GM23338 (cell line): ENCODE results near the gene AGBL4. TPM values are rescaled to one million over a fixed set of nuclear protein-coding genes. Genes with fewer than 3 reads are reported as not detected.

ENCODE experiments used
- ATAC-seq: fragments of 200-7000 bp; cut with Tn5 transposase; 3 replicates; pipeline ENCODE4 v1.9.1; 2020
- DNase-seq: peaks from one replicate; pipeline ENCODE4 v3.0.0-alpha.2; 2015; ENCODE audit warnings: low spot score
- H2AFZ ChIP-seq: fragments of 200-600 bp; sonication (generic); 2 replicates; pipeline ENCODE4 v1.8.0; 2016; ENCODE audit warnings: antibody characterized with exemption, mild to moderate bottlenecking, moderate library complexity
- H3F3A ChIP-seq: fragments of 200-600 bp; sonication (generic); replicated peaks from 2 replicates; pipeline ENCODE4 v1.8.0; 2017; ENCODE audit warnings: antibody characterized with exemption, mixed run types, low read depth
- H3K27ac ChIP-seq: fragments of 200-600 bp; sonication (generic); 2 replicates; pipeline ENCODE4 v1.6.1; 2016; ENCODE audit warnings: low read depth
- H3K27me3 ChIP-seq: fragments of 200-600 bp; sonication (generic); 2 replicates; pipeline ENCODE4 v1.8.0; 2016; ENCODE audit warnings: mild to moderate bottlenecking, mixed run types, moderate library complexity; ENCODE audit not compliant: insufficient read depth
- H3K36me3 ChIP-seq: fragments of 200-600 bp; sonication (generic); 2 replicates; pipeline ENCODE4 v1.8.0; 2016; ENCODE audit warnings: mild to moderate bottlenecking; ENCODE audit not compliant: insufficient read depth
- H3K4me1 ChIP-seq: fragments of 200-600 bp; sonication (generic); 2 replicates; pipeline ENCODE4 v1.8.0; 2016; ENCODE audit warnings: mild to moderate bottlenecking, moderate library complexity; ENCODE audit not compliant: insufficient read depth
- H3K4me2 ChIP-seq: fragments of 200-600 bp; sonication (generic); 2 replicates; pipeline ENCODE4 v1.7.1; 2017; ENCODE audit warnings: mixed run types
- H3K4me3 ChIP-seq: fragments of 200-600 bp; sonication (generic); 2 replicates; pipeline ENCODE4 v1.6.1; 2016; ENCODE audit warnings: mixed run types
- H3K79me2 ChIP-seq: fragments of 200-600 bp; sonication (generic); replicated peaks from 2 replicates; pipeline ENCODE4 v1.8.0; 2017; ENCODE audit warnings: mild to moderate bottlenecking; ENCODE audit not compliant: insufficient read depth
- H3K9me2 ChIP-seq: fragments of 200-600 bp; sonication (generic); 2 replicates; pipeline ENCODE4 v1.8.0; 2017; ENCODE audit not compliant: insufficient read depth
- H4K20me1 ChIP-seq: fragments of 200-600 bp; sonication (generic); replicated peaks from 2 replicates; pipeline ENCODE4 v1.8.0; 2017; ENCODE audit warnings: mild to moderate bottlenecking; ENCODE audit not compliant: insufficient read depth
- H3K27ac Mint-ChIP-seq: 2 replicates; pipeline ENCODE4 v1.8.0; 2020; ENCODE audit warnings: inconsistent platforms, mild to moderate bottlenecking, moderate library complexity, mixed read lengths
- H3K27me3 Mint-ChIP-seq: 3 replicates; pipeline ENCODE4 v1.8.0; 2022; ENCODE audit warnings: low read depth, mild to moderate bottlenecking, moderate library complexity, mixed read lengths, inconsistent platforms; ENCODE audit not compliant: insufficient read depth, poor library complexity
- H3K36me3 Mint-ChIP-seq: 3 replicates; pipeline ENCODE4 v1.8.0; 2021; ENCODE audit warnings: low read depth, mild to moderate bottlenecking, inconsistent platforms, moderate library complexity, mixed read lengths
- H3K4me1 Mint-ChIP-seq: 3 replicates; pipeline ENCODE4 v1.8.0; 2020; ENCODE audit warnings: mild to moderate bottlenecking, inconsistent platforms, mixed read lengths
- H3K4me3 Mint-ChIP-seq: 3 replicates; pipeline ENCODE4 v1.8.0; 2021; ENCODE audit warnings: moderate library complexity, mild to moderate bottlenecking, inconsistent platforms, mixed read lengths
- H3K9me3 Mint-ChIP-seq: 3 replicates; pipeline ENCODE4 v1.8.0; 2020; ENCODE audit warnings: moderate library complexity, mild to moderate bottlenecking, inconsistent platforms, mixed read lengths
- ETS1 ChIP-seq: IDR thresholded peaks from 2 replicates; pipeline ENCODE4 v1.6.1; 2016; ENCODE audit warnings: antibody characterized with exemption
- EZH2 ChIP-seq: fragments of 200-600 bp; sonication (generic); IDR thresholded peaks from one replicate; pipeline ENCODE4 v1.8.0; 2017; ENCODE audit warnings: antibody characterized with exemption, mild to moderate bottlenecking, low read depth; ENCODE audit not compliant: unreplicated experiment
- EZH2phosphoT487 ChIP-seq: fragments of 200-600 bp; sonication (generic); IDR thresholded peaks from one replicate; pipeline ENCODE4 v1.8.1; 2018; ENCODE audit warnings: antibody characterized with exemption; ENCODE audit not compliant: unreplicated experiment
- POLR2AphosphoS5 ChIP-seq: IDR thresholded peaks from 2 replicates; pipeline ENCODE4 v1.6.1; 2016; ENCODE audit warnings: antibody characterized with exemption, low read depth
- polyA plus RNA-seq: library from polyadenylated mRNA; unstranded; fragments of >200 nt; fragmentation: Nextera tagmentation; extraction: Ambion mirVana; gene quantifications from 2 replicates; pipeline ENCODE4 v1.2.1, GENCODE V29; 2016
- total RNA-seq: library from RNA; depleted of rRNA; stranded (reverse); fragments of >200 nt; shearing (Covaris generic); gene quantifications from 2 replicates; pipeline ENCODE4 v1.2.3, GENCODE V29; 2014
- TF ChIP-seq, protein P1 (sequence below): fragments of 250-450 bp; sonication (Bioruptor Pico); IDR thresholded peaks from 2 replicates; pipeline ENCODE4 v1.5.0; 2020; ENCODE audit warnings: mild to moderate bottlenecking, moderate library complexity
- TF ChIP-seq, protein P2 (sequence below), 2 experiments: fragments of 200-600 bp in 1 of 2; sonication (generic) in 1 of 2; conservative IDR thresholded peaks; 2 replicates each; pipeline versions ENCODE4 v1.5.1 to v1.6.1; 2016 to 2017; ENCODE audit warnings: antibody characterized with exemption in 2 of 2, low read depth in 2 of 2, mild to moderate bottlenecking in 2 of 2, moderate library complexity in 1 of 2
- TF ChIP-seq, protein P3 (sequence below): IDR thresholded peaks from one replicate; pipeline ENCODE4 v1.6.1; 2018; ENCODE audit warnings: antibody characterized with exemption; ENCODE audit not compliant: unreplicated experiment

Gene AGBL4
- total and polyA plus RNA-seq, 2 experiments from 2014 or later = 0.91 to 1.5 TPM

GRCh38 chr1:48767975-48768510 lies 1255.7 kb downstream of the AGBL4 start (continued):
- TF ChIP-seq, protein P1, sequence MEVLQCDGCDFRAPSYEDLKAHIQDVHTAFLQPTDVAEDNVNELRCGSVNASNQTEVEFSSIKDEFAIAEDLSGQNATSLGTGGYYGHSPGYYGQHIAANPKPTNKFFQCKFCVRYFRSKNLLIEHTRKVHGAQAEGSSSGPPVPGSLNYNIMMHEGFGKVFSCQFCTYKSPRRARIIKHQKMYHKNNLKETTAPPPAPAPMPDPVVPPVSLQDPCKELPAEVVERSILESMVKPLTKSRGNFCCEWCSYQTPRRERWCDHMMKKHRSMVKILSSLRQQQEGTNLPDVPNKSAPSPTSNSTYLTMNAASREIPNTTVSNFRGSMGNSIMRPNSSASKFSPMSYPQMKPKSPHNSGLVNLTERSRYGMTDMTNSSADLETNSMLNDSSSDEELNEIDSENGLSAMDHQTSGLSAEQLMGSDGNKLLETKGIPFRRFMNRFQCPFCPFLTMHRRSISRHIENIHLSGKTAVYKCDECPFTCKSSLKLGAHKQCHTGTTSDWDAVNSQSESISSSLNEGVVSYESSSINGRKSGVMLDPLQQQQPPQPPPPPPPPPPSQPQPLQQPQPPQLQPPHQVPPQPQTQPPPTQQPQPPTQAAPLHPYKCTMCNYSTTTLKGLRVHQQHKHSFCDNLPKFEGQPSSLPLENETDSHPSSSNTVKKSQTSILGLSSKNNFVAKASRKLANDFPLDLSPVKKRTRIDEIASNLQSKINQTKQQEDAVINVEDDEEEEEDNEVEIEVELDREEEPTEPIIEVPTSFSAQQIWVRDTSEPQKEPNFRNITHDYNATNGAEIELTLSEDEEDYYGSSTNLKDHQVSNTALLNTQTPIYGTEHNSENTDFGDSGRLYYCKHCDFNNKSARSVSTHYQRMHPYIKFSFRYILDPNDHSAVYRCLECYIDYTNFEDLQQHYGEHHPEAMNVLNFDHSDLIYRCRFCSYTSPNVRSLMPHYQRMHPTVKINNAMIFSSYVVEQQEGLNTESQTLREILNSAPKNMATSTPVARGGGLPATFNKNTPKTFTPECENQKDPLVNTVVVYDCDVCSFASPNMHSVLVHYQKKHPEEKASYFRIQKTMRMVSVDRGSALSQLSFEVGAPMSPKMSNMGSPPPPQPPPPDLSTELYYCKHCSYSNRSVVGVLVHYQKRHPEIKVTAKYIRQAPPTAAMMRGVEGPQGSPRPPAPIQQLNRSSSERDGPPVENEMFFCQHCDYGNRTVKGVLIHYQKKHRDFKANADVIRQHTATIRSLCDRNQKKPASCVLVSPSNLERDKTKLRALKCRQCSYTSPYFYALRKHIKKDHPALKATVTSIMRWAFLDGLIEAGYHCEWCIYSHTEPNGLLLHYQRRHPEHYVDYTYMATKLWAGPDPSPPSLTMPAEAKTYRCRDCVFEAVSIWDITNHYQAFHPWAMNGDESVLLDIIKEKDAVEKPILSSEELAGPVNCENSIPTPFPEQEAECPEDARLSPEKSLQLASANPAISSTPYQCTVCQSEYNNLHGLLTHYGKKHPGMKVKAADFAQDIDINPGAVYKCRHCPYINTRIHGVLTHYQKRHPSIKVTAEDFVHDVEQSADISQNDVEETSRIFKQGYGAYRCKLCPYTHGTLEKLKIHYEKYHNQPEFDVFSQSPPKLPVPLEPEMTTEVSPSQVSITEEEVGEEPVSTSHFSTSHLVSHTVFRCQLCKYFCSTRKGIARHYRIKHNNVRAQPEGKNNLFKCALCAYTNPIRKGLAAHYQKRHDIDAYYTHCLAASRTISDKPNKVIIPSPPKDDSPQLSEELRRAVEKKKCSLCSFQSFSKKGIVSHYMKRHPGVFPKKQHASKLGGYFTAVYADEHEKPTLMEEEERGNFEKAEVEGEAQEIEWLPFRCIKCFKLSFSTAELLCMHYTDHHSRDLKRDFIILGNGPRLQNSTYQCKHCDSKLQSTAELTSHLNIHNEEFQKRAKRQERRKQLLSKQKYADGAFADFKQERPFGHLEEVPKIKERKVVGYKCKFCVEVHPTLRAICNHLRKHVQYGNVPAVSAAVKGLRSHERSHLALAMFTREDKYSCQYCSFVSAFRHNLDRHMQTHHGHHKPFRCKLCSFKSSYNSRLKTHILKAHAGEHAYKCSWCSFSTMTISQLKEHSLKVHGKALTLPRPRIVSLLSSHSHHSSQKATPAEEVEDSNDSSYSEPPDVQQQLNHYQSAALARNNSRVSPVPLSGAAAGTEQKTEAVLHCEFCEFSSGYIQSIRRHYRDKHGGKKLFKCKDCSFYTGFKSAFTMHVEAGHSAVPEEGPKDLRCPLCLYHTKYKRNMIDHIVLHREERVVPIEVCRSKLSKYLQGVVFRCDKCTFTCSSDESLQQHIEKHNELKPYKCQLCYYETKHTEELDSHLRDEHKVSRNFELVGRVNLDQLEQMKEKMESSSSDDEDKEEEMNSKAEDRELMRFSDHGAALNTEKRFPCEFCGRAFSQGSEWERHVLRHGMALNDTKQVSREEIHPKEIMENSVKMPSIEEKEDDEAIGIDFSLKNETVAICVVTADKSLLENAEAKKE (CRISPR knock-in tag) = no peak
- no peak for TF ChIP-seq POLR2AphosphoS5

- Histone ChIP-seq H3K4me1 (no peaks in the 10 kb centered on the region), H4K20me1 (no peaks in the 10 kb centered on the region; the same call in 1 of the 2 replicates)
- TF ChIP-seq, protein P2, sequence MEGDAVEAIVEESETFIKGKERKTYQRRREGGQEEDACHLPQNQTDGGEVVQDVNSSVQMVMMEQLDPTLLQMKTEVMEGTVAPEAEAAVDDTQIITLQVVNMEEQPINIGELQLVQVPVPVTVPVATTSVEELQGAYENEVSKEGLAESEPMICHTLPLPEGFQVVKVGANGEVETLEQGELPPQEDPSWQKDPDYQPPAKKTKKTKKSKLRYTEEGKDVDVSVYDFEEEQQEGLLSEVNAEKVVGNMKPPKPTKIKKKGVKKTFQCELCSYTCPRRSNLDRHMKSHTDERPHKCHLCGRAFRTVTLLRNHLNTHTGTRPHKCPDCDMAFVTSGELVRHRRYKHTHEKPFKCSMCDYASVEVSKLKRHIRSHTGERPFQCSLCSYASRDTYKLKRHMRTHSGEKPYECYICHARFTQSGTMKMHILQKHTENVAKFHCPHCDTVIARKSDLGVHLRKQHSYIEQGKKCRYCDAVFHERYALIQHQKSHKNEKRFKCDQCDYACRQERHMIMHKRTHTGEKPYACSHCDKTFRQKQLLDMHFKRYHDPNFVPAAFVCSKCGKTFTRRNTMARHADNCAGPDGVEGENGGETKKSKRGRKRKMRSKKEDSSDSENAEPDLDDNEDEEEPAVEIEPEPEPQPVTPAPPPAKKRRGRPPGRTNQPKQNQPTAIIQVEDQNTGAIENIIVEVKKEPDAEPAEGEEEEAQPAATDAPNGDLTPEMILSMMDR (conservative IDR thresholded peaks at IDR 0.05; ENCODE audit: low read depth in 2 of 2) = no peak
- TF ChIP-seq EZH2phosphoT487 (no peak), EZH2 (no peak), ETS1 (no peak)
- TF ChIP-seq, protein P3, sequence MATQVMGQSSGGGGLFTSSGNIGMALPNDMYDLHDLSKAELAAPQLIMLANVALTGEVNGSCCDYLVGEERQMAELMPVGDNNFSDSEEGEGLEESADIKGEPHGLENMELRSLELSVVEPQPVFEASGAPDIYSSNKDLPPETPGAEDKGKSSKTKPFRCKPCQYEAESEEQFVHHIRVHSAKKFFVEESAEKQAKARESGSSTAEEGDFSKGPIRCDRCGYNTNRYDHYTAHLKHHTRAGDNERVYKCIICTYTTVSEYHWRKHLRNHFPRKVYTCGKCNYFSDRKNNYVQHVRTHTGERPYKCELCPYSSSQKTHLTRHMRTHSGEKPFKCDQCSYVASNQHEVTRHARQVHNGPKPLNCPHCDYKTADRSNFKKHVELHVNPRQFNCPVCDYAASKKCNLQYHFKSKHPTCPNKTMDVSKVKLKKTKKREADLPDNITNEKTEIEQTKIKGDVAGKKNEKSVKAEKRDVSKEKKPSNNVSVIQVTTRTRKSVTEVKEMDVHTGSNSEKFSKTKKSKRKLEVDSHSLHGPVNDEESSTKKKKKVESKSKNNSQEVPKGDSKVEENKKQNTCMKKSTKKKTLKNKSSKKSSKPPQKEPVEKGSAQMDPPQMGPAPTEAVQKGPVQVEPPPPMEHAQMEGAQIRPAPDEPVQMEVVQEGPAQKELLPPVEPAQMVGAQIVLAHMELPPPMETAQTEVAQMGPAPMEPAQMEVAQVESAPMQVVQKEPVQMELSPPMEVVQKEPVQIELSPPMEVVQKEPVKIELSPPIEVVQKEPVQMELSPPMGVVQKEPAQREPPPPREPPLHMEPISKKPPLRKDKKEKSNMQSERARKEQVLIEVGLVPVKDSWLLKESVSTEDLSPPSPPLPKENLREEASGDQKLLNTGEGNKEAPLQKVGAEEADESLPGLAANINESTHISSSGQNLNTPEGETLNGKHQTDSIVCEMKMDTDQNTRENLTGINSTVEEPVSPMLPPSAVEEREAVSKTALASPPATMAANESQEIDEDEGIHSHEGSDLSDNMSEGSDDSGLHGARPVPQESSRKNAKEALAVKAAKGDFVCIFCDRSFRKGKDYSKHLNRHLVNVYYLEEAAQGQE = no peak
These were observed 1258.4 kb downstream of the AGBL4 start for GRCh38 chr1:48765335-48765734.

More at GRCh38 chr1:48765335-48765734, 1258.4 kb downstream of the AGBL4 start:
- H3K27me3 ChIP-seq = no peaks in the 10 kb centered on the region
- ATAC-seq (no peak), DNase-seq (no peak)
- H3K4me1 Mint-ChIP-seq = peaks cover 4% of the 10 kb centered on the region; the same call in 2 of the 3 replicates
- peaks cover 6% of the 10 kb centered on the region; the same call in 1 of the 3 replicates for H3K36me3 Mint-ChIP-seq
- H3K9me2 ChIP-seq = no peaks in the 10 kb centered on the region
- H3K27ac Mint-ChIP-seq = no peak overlapping the region
- H3K79me2 ChIP-seq = no peaks in the 10 kb centered on the region
- H3K27ac ChIP-seq = no peak overlapping the region
- H3K9me3 Mint-ChIP-seq = no peaks in the 10 kb centered on the region
- no peaks in the 10 kb centered on the region for H3F3A ChIP-seq
- H3K27me3 Mint-ChIP-seq = no peaks in the 10 kb centered on the region
- H3K36me3 ChIP-seq = no peaks in the 10 kb centered on the region; the same call in 1 of the 2 replicates
- no peak overlapping the region for H3K4me3 Mint-ChIP-seq
- H3K4me2 ChIP-seq = no peak overlapping the region
- H2AFZ ChIP-seq = no peak overlapping the region
- no peak overlapping the region for H3K4me3 ChIP-seq
